COLO829 (cell line): ENCODE data around the gene SLC44A4.
"Not testable (repeated sequence)": the region's sequence is repeated elsewhere in the genome, so short reads cannot be mapped to it uniquely, and the experiment has no call there.

Experiments
- DNase-seq: peaks from one replicate; pipeline ENCODE4 v3.0.0; 2012; ENCODE audit warnings: low spot score

Gene SLC44A4

DNA sequence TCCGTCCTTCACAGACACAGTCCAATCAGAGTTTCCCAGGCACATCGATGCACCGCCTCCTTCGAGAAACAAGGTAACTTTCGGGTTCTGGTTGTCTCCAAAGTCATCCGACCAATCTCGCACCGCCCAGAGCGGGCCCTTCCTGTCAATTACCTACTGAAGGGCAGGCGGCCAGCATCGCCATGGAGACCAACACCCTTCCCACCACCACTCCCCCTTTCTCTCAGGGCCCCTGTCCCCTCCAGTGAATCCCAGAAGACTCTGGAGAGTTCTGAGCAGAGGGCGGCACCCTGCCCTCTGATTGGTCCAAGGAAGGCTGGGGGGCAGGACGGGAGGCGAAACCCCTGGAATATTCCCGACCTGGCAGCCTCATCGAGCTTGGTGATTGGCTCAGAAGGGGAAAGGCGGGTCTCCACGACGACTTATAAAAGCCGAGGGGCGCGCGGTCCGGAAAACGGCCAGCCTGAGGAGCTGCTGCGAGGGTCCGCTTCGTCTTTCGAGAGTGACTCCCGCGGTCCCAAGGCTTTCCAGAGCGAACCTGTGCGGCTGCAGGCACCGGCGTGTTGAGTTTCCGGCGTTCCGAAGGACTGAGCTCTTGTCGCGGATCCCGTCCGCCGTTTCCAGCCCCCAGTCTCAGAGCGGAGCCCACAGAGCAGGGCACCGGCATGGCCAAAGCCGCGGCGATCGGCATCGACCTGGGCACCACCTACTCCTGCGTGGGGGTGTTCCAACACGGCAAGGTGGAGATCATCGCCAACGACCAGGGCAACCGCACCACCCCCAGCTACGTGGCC, 51.3 kb downstream of the SLC44A4 start, which contains the start of gene HSPA1B:
Gene HSPA1B (plus strand): TSS at position 453 of the 794 bp plus-strand sequence. CDS start 213 bp downstream, at position 666.
- DNase-seq, result peak; percentile 100

DNA sequence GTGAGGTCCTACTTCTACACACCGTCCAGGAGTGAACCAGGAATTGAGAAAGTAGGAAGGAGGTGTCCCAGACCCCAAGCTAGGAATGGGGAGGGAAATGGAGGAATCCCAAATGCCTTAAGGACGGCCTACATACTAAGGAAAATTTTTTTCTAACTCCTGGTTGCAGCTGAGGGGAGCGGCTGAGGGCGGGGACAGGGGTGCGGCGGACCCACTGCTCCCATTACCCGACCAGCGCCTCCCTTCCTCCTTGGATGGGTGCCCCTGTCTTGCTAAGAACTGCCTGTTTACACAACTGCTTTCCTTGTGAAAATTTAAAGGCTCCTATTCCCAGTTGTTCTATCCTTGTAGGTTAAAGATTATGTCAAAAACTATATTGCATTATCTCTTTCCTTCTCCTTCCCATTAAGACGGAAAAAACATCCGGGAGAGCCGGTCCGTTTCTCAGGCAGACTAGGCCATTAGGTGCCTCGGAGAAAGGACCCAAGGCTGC, 52.0 kb downstream of the SLC44A4 start:
- no peak for DNase-seq

DNA sequence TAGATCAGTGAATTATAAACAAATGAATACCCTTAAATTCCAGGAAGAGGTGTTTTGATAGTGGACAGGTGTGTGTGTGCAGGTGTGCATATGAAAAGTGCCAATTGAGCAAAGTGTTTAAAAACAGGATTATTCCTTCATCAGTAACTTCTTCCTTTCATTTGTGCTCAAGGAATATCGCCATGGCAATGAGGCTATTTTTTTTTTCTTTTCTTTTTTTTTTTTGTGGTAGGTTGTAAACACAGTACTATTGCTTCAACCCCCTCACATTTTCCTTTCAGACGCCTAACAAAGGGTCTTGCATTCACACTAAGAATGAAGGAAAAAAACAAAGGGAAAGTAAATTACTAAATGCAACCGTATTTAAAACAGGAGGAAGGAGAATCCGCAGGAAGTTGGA, 53.2 kb downstream of the SLC44A4 start:
- no peak for DNase-seq

DNA sequence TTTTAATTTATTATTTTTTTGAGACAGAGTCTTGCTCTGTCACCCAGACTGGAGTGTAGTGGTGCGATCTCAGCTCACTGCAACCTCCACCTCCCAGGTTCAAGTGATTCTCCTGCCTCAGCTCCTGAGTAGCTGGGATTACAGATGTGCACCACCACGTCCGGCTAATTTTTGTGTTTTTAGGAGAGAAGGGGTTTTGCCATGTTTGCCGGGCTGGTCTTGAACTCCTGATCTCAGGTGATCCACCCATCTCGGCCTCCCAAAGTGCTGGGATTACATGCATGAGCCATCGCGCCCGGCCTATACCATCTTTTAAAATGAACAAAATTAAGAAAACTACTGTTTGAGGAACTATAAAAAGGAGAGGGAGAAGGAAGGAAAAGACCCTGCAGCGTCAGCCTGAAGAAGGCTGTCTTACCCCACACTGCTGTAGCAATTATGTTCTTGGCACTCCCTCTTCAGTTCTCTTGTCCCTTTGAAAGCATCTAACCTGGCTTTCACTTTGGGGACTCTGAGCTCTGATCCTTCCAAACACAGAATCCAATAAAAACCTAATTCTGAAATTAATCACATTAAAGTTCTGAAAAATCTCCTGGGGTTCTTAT, 55.1 kb downstream of the SLC44A4 start:
- not testable (repeated sequence) for DNase-seq

GRCh38 chr6:31822036-31822821, 56.6 kb downstream of the SLC44A4 start:
- DNase-seq, result no peak

DNA sequence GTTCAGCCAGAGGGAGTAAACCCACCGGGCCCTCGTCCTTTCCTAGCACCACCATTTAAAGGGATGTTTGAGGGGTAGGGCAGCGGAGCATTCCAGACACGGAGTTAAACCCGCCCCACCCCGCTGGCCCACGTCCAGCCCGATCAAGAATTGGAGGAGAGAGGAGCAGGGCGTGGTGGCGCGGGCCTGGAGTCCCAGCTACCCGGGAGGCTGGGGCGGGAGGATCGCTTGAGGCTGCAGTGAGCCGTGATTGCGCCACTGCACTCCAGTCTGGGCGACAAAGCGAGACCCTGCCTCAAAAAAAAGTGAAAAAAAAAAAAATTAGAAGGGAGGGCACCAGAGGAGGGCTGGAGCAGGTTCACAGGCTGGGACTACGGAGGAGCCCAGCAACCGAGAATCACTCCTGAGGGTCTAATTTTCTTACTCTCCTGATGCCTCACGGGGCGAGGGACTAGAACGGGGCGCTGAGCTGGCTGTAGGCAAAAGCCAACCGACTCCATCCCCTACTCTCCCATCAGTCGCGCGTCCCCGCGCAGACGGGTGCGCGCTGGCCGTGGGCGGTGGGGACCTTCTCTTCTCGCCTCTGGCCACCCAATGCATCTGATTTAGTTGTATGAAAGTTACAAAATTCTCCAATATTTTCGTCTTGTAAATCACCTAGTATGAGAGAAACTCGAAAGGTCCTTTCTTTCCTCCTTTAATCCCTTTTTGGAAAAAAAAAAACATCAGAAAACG, 57.3 kb downstream of the SLC44A4 start:
- no peak for DNase-seq

DNA sequence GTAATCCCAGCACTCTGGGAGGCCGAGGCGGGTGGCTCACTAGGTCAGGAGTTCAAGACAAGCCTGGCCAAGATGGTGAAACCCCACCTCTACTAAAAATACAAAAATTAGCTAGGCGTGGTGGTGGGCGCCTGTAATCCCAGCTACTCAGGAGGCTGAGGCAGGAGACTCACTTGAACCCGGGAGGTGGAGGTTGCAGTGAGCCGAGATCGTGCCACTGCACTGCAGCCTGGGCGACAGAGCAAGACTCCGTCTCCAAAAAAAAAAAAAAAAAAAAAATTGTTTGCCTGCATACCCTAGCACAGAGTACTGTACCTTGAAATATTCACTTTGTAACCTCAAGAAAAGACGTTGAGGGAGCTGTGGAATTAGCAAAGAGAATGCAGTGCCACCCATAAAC, 58.4 kb downstream of the SLC44A4 start:
- DNase-seq, result not testable (repeated sequence)

- DNase-seq, result no peak
Observed at GRCh38 chr6:31819871-31820299, 58.9 kb downstream of the SLC44A4 start.

DNA sequence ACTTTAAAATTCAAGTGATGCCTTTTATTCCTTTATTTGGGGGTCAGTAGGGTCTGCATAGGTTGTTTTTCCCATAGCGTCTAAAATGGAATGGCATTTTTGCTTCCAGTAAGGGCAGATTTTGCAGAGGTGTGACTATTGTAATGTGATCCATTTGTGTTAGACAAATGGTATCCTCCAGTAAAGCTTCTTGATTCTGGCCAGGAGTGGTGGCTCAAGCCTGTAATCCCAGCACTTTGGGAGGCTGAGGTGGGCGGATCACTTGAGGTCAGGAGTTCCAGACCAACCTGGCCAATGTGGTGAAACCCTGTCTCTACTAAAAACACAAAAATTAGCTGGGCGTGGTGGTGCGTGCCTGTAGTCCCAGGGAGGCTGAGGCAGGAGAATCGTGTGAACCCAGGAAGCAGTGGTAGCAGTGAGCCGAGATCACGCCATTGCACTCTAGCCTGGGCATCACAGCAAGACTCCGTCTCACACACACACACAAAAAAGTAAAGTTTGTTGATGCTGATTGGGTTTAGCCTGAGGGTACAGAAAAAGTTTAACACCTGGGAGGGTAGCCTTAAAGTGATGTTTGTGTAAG, 60.8 kb downstream of the SLC44A4 start:
- not testable (repeated sequence) for DNase-seq

- DNase-seq, result not testable (repeated sequence)
Observed at GRCh38 chr6:31817133-31817928, 61.5 kb downstream of the SLC44A4 start.

DNA sequence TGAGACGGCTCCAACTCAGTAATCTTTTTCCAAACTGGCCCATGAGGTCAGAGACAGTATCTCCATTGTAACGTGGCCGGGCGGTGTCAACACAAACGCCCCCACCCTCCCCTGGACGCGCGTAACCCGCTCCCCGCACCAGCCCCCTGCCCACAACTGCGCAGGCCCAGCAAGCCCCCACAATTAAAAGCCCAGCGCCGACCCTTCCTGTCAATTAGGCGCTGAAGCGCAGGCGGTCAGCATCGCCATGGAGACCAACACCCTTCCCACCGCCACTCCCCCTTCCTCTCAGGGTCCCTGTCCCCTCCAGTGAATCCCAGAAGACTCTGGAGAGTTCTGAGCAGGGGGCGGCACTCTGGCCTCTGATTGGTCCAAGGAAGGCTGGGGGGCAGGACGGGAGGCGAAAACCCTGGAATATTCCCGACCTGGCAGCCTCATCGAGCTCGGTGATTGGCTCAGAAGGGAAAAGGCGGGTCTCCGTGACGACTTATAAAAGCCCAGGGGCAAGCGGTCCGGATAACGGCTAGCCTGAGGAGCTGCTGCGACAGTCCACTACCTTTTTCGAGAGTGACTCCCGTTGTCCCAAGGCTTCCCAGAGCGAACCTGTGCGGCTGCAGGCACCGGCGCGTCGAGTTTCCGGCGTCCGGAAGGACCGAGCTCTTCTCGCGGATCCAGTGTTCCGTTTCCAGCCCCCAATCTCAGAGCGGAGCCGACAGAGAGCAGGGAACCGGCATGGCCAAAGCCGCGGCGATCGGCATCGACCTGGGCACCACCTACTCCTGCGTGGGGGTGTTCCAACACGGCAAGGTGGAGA, 63.6 kb downstream of the SLC44A4 start, which contains the start of the genes HSPA1A and HSPA1L:
Gene HSPA1A (plus strand): TSS at position 519 of the 814 bp plus-strand sequence. CDS start 214 bp downstream, at position 733.
Gene HSPA1L (minus strand): TSS at position 259 of the 814 bp plus-strand sequence. CDS start 3,311 bp downstream, outside the sequence.
- DNase-seq, result peak; percentile 98

DNA sequence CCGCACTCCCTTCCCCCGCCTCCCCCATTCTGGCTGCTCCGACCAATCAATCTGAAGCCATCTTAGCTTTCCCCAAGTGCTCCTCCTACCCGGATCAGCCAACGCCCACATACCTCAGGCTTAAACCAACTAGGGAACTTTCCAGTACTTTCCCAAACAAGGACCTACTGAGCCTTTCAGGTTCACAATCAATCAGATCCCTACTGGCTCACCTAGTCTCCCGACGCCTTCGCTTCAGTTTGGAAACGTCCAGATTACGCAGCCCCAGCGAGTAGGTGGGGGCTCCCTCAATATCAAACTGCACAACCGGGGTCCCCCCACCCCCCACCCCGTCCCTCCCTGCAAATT, 64.1 kb downstream of the SLC44A4 start:
- peak; percentile 99 for DNase-seq

DNA sequence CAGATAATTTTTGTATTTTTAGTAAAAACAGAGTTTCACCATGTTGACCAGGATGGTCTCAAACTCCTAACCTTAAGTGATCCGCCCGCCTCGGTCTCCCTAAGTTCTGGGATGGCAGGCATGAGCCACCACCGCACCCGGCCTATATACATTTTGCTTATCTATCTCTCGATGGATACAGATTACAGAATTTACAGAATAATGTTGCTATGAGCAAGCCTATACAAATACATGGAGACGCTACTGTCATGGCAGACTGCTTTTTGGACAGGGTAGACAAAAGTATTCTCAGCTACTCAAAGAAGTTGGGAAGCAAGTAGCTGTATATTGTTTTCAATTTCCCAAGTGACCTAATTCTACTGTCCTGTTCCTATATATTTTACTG, 65.3 kb downstream of the SLC44A4 start:
- no peak for DNase-seq
